Stimulated activated naive B cell treated with anti-CD40 and anti-IgM and Interleukin-4, amounts not matched to agents 10 μg/mL and 1 μg/mL and 100 μg/mL, for 72 hours (primary cell): ENCODE measurements around the gene AREL1.

Source experiments
- ATAC-seq, 2 donors: fragments of 150-1000 bp; cut with Tn5 transposase; replicated peaks; 2 replicates each; pipeline ENCODE4 v1.10.0; 2021; ENCODE audit warnings: moderate library complexity in 1 of 2
- DNase-seq: peaks from one replicate; pipeline ENCODE4 v3.0.0; 2021
- H3K27ac Mint-ChIP-seq: one replicate; pipeline ENCODE4 v1.8.0; 2022; ENCODE audit warnings: mild to moderate bottlenecking, mixed read lengths
- H3K27me3 Mint-ChIP-seq, 2 donors: one replicate each; pipeline ENCODE4 v1.8.0; 2022; ENCODE audit warnings: mixed read lengths in 2 of 2
- H3K36me3 Mint-ChIP-seq, 2 donors: one replicate each; pipeline ENCODE4 v1.8.0; 2022; ENCODE audit warnings: mixed read lengths in 2 of 2, mild to moderate bottlenecking in 1 of 2
- H3K4me1 Mint-ChIP-seq, 2 donors: one replicate each; pipeline ENCODE4 v1.8.0; 2022; ENCODE audit warnings: mixed read lengths in 2 of 2, mild to moderate bottlenecking in 1 of 2
- H3K4me3 Mint-ChIP-seq, 2 donors: one replicate each; pipeline ENCODE4 v1.8.0; 2022; ENCODE audit warnings: mild to moderate bottlenecking in 2 of 2, mixed read lengths in 2 of 2, moderate library complexity in 1 of 2
- H3K9me3 Mint-ChIP-seq, 2 donors: one replicate each; pipeline ENCODE4 v1.8.0; 2022; ENCODE audit warnings: mixed read lengths in 2 of 2, mild to moderate bottlenecking in 1 of 2

The AREL1 gene

DNA sequence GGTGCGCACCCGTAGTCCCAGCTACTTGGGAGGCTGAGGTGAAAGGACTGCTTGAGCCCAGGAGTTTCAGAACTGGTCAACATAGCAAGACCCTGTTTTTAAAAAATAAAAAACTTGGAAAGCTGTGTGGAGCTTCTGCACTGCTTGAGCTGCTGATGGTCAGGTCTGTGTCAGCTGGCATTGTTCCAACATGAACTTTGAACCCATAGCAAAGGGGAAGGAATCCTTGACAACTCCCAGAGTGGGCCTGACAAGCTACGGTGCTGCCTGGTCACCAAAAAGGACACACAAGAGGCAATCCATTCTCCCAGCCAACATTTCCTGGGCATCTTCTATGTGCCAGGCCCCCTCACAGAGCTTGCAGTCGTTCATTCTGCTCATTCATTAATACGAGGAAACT, 84.5 kb downstream of the AREL1 start:
- ATAC-seq (no peak), DNase-seq (no peak)
- Mint-ChIP-seq H3K4me1 (peaks cover 8 to 27% of the 10 kb centered on the region in 2 donors), H3K27ac (no peak overlapping the region), H3K4me3 (no peak overlapping the region), H3K9me3 (no peaks in the 10 kb centered on the region), H3K36me3 (peaks cover 2 to 4% of the 10 kb centered on the region in 2 donors), H3K27me3 (no peaks in the 10 kb centered on the region)

DNA sequence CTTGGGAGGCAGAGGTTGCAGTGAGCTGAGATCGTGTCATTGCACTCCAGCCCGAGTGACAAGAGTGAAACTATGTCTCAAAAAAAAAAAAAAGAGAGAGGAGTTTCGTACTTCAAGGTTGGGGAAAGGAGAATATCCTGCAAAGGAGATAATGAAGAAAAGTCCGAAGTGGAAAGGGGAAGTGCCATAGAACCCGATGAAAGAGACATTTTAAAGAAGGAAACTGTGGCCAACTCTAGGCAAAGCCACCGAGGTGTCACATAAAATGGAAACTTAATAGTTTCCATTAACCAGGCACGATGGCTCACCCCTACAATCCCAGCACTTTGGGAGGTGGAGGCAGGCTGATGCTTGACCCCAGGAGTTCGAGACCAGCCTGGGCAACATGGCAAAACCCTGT, 85.8 kb downstream of the AREL1 start:
- peaks cover 8 to 27% of the 10 kb centered on the region in 2 donors for H3K4me1 Mint-ChIP-seq
- H3K4me3 Mint-ChIP-seq, result no peak overlapping the region
- peak overlapping the region; percentile 62 for H3K27ac Mint-ChIP-seq
- H3K27me3 Mint-ChIP-seq, result peaks cover 0 to 1% of the 10 kb centered on the region in 2 donors
- H3K36me3 Mint-ChIP-seq, result peaks cover 2 to 4% of the 10 kb centered on the region in 2 donors
- H3K9me3 Mint-ChIP-seq, result no peaks in the 10 kb centered on the region
- DNase-seq (peak; percentile 18), ATAC-seq (peak; percentile 89)

- peaks cover 6 to 9% of the 10 kb centered on the region in 2 donors for H3K27me3 Mint-ChIP-seq
- peaks cover 34 to 44% of the 10 kb centered on the region in 2 donors for H3K4me1 Mint-ChIP-seq
Measured at GRCh38 chr14:74622257-74622656, 90.6 kb downstream of the AREL1 start.

GRCh38 chr14:74621556-74621955, 91.3 kb downstream of the AREL1 start:
- Mint-ChIP-seq H3K27ac (no peak overlapping the region), H3K9me3 (no peaks in the 10 kb centered on the region), H3K4me3 (no peak overlapping the region), H3K36me3 (peaks cover 2 to 4% of the 10 kb centered on the region in 2 donors), H3K27me3 (peaks cover 6 to 10% of the 10 kb centered on the region in 2 donors), H3K4me1 (peaks cover 33 to 40% of the 10 kb centered on the region in 2 donors)
- DNase-seq (no peak), ATAC-seq (no peak)

More at GRCh38 chr14:74622257-74622656, 90.6 kb downstream of the AREL1 start:
- DNase-seq, result no peak
- no peak overlapping the region for H3K4me3 Mint-ChIP-seq
- H3K27ac Mint-ChIP-seq, result no peak overlapping the region
- H3K36me3 Mint-ChIP-seq, result peaks cover 2 to 4% of the 10 kb centered on the region in 2 donors
- ATAC-seq, result no peak
- H3K9me3 Mint-ChIP-seq, result no peaks in the 10 kb centered on the region

- Mint-ChIP-seq H3K27ac (no peak overlapping the region), H3K27me3 (peaks cover 8 to 14% of the 10 kb centered on the region in 2 donors), H3K9me3 (no peaks in the 10 kb centered on the region), H3K4me1 (peaks cover 38 to 44% of the 10 kb centered on the region in 2 donors), H3K4me3 (no peak overlapping the region), H3K36me3 (peaks cover 2 to 4% of the 10 kb centered on the region in 2 donors)
- ATAC-seq (no peak), DNase-seq (no peak)
Measured at GRCh38 chr14:74620923-74621322, 92.0 kb downstream of the AREL1 start.

GRCh38 chr14:74620497-74620921, 92.4 kb downstream of the AREL1 start:
- ATAC-seq (peak; percentile 50 to 64), DNase-seq (no peak)
- Mint-ChIP-seq H3K27me3 (peaks cover 11 to 14% of the 10 kb centered on the region in 2 donors), H3K4me3 (peak overlapping the region in 1 of 2 donors; percentile 6), H3K36me3 (peaks cover 2 to 4% of the 10 kb centered on the region in 2 donors), H3K4me1 (peaks cover 42 to 44% of the 10 kb centered on the region in 2 donors), H3K9me3 (no peaks in the 10 kb centered on the region), H3K27ac (no peak overlapping the region)

DNA sequence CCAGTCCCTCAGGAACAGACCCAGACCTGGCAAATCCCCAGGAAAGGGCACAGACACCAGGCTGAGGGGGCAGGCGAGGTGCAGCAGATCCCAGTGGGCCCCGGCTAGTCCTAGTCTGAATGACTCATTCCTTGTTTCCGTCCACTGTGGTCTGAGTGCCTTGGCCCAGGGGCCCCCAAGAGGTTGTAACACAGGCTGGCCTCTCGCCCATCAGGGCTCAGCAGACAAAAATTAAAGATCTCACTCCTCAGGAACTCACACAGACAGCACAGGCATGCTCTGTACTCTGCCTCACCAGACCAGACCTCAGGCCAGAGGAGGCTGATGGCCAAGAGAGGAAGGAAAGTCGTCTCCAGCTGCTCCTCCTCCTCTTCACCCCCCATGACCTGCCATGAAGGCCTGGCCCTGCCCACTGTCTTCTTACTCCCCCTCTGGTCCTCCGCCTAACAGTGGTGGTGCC, 93.2 kb downstream of the AREL1 start:
- peaks cover 12 to 16% of the 10 kb centered on the region in 2 donors for H3K27me3 Mint-ChIP-seq
- H3K4me3 Mint-ChIP-seq, result peak overlapping the region in 1 of 2 donors; percentile 1
- DNase-seq, result no peak
- peak overlapping the region; percentile 72 for H3K27ac Mint-ChIP-seq
- H3K36me3 Mint-ChIP-seq, result peaks cover 2 to 4% of the 10 kb centered on the region in 2 donors
- peak; percentile 10 to 21 for ATAC-seq
- no peaks in the 10 kb centered on the region for H3K9me3 Mint-ChIP-seq
- H3K4me1 Mint-ChIP-seq, result peaks cover 49 to 51% of the 10 kb centered on the region in 2 donors

DNA sequence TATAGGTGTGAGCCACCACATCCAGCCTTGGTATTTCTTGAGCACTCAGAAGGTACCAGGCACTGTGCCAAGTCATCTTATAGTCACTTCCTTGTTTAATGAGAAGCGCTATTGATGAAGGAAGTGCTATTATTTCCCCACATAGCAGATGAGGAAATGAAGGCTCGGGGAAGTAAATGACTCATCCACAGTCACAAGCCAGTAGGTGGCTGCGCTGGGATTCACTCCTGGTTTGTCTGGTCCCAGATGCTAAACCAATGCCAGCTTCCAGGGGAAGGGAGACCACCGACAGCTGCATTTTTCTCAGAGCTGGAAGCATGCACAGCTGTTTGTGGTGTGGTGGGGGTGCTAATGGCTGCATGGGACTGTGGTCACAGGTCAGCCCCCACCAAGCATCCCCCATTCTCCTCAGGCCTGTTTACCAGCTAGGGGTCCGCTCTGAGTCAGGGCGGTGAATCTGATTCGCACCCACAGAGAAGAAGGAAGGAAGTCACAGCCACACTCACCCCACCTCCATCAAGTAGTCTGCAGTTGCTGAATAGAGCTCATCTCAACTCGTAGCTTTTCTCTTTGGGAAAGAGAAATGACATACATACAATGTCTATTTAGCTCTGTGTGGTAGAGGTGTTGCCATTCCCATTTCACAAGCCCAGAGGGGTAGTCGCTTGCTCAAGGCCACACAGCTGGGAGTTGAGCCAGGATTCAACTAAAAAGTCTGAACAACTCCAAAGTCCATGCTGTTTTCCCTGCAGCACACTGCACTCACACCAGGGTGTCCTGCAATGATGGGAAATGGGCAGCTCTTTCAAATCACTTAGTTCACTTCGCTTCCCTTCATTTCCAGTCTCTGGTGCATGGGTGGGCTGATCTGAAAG, 94.6 kb downstream of the AREL1 start:
- Mint-ChIP-seq H3K36me3 (no peaks in the 10 kb centered on the region), H3K27me3 (peaks cover 24 to 29% of the 10 kb centered on the region in 2 donors), H3K4me1 (peaks cover 59 to 65% of the 10 kb centered on the region in 2 donors), H3K27ac (peak overlapping the region; percentile 54), H3K9me3 (no peaks in the 10 kb centered on the region), H3K4me3 (peak overlapping the region in 1 of 2 donors; percentile 20)
- DNase-seq (peak; percentile 38), ATAC-seq (peak; percentile 71 to 75)

DNA sequence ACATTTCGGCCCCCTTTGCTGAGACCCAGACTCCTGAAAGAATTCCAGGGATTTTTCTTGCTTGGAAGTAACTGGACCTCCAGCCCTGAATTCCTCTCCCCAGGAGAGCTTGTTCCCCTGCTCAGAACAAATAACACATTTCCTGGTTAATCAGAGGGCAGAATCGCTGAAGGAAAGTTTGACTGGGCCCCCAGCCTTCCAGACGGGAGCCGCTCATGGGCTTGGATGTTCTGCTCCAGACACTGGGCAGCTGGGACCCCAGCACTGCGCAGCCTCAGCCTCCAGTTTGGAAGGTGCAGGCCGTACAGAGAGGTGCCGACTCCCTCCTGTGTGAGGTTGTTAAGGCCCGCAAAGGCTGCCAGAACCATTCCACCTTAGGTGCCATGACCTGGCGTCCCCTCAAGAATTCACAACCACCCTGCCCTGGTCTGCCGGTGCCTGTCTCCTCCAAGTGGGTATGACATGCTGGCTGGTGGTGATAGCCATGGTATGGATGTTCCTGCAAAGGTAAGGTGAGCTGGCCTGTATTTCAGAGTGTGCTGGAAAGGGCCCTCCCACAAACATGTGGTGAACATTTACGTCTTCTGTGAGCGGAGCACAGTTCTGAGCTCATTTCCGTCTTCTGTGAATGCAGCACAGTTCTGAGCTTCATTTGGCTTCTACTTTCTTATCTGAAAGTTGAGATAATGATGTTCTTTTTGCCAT, 95.7 kb downstream of the AREL1 start:
- Mint-ChIP-seq H3K27ac (no peak overlapping the region), H3K4me1 (peaks cover 61 to 68% of the 10 kb centered on the region in 2 donors)

GRCh38 chr14:74616507-74616906, 96.4 kb downstream of the AREL1 start:
- H3K27me3 Mint-ChIP-seq, result peaks cover 24 to 28% of the 10 kb centered on the region in 2 donors
- peak overlapping the region; percentile 6 for H3K27ac Mint-ChIP-seq
- H3K9me3 Mint-ChIP-seq, result no peaks in the 10 kb centered on the region
- H3K4me1 Mint-ChIP-seq, result peaks cover 61 to 74% of the 10 kb centered on the region in 2 donors
- ATAC-seq (no peak), DNase-seq (no peak)
- no peak overlapping the region for H3K4me3 Mint-ChIP-seq
- H3K36me3 Mint-ChIP-seq, result no peaks in the 10 kb centered on the region

More for the DNA sequence above, 95.7 kb downstream of the AREL1 start:
- H3K9me3 Mint-ChIP-seq, result no peaks in the 10 kb centered on the region
- no peak for ATAC-seq
- H3K4me3 Mint-ChIP-seq, result no peak overlapping the region
- peaks cover 24 to 32% of the 10 kb centered on the region in 2 donors for H3K27me3 Mint-ChIP-seq
- DNase-seq, result no peak
- H3K36me3 Mint-ChIP-seq, result no peaks in the 10 kb centered on the region

- peaks cover 28 to 33% of the 10 kb centered on the region in 2 donors for H3K27me3 Mint-ChIP-seq
- DNase-seq, result no peak
- peak overlapping the region in 1 of 2 donors; percentile 30 for H3K4me3 Mint-ChIP-seq
- peaks cover 61 to 74% of the 10 kb centered on the region in 2 donors for H3K4me1 Mint-ChIP-seq
- no peaks in the 10 kb centered on the region for H3K36me3 Mint-ChIP-seq
- ATAC-seq, result no peak
- H3K9me3 Mint-ChIP-seq, result no peaks in the 10 kb centered on the region
- H3K27ac Mint-ChIP-seq, result peak overlapping the region; percentile 21
Measured at GRCh38 chr14:74615735-74616134, 97.1 kb downstream of the AREL1 start.

GRCh38 chr14:74614508-74615495, 98.1 kb downstream of the AREL1 start:
- Mint-ChIP-seq H3K27me3 (peaks cover 28 to 36% of the 10 kb centered on the region in 2 donors), H3K4me1 (peaks cover 52 to 66% of the 10 kb centered on the region in 2 donors), H3K27ac (peak overlapping the region; percentile 43)

GRCh38 chr14:74613211-74613914, 99.5 kb downstream of the AREL1 start:
- Mint-ChIP-seq H3K36me3 (no peaks in the 10 kb centered on the region), H3K4me3 (peak overlapping the region; percentile 9 to 71), H3K9me3 (no peaks in the 10 kb centered on the region), H3K27me3 (peaks cover 28 to 36% of the 10 kb centered on the region in 2 donors), H3K27ac (no peak overlapping the region), H3K4me1 (peaks cover 48 to 63% of the 10 kb centered on the region in 2 donors)
- DNase-seq (no peak), ATAC-seq (no peak)

More at GRCh38 chr14:74614508-74615495, 98.1 kb downstream of the AREL1 start:
- peak; percentile 15 to 33 for ATAC-seq
- Mint-ChIP-seq H3K4me3 (peak overlapping the region in 1 of 2 donors; percentile 15), H3K9me3 (no peaks in the 10 kb centered on the region), H3K36me3 (no peaks in the 10 kb centered on the region)
- no peak for DNase-seq
